SK-N-SH treated with all-trans-retinoic acid at 6 μM for 48 hours (cell line): ENCODE results near the gene GID8.

Source experiments
- ARNTL ChIP-seq: fragments of 450-650 bp; formaldehyde crosslinking; IDR thresholded peaks from 2 replicates; pipeline ENCODE4 v1.5.0; 2020; ENCODE audit warnings: low read depth, mild to moderate bottlenecking, moderate library complexity, borderline replicate concordance
- BACH2 ChIP-seq: fragments of 250-450 bp; sonication (Bioruptor Pico); IDR thresholded peaks from 2 replicates; pipeline ENCODE4 v1.9.0; 2021; ENCODE audit warnings: mild to moderate bottlenecking, borderline replicate concordance
- CREB5 ChIP-seq: fragments of 250-450 bp; sonication (Bioruptor Pico); IDR thresholded peaks from 2 replicates; pipeline ENCODE4 v1.5.1; 2020; ENCODE audit warnings: low read depth, mild to moderate bottlenecking, moderate library complexity
- GLIS3 ChIP-seq: fragments of 250-450 bp; sonication (Bioruptor Pico); IDR thresholded peaks from 2 replicates; pipeline ENCODE4 v1.5.0; 2020; ENCODE audit warnings: mild to moderate bottlenecking, moderate library complexity
- ISL1 ChIP-seq: fragments of 250-450 bp; sonication (Bioruptor Pico); IDR thresholded peaks from 2 replicates; pipeline ENCODE4 v2.1.2; 2022; ENCODE audit warnings: mild to moderate bottlenecking, moderate library complexity
- PATZ1 ChIP-seq: fragments of 250-450 bp; sonication (Bioruptor Pico); IDR thresholded peaks from 2 replicates; pipeline ENCODE4 v1.8.0; 2020; ENCODE audit warnings: mild to moderate bottlenecking, moderate library complexity, borderline replicate concordance
- POU6F1 ChIP-seq: fragments of 250-450 bp; sonication (Bioruptor Pico); IDR thresholded peaks from 2 replicates; pipeline ENCODE4 v1.8.0; 2021; ENCODE audit warnings: low read depth, mild to moderate bottlenecking, moderate library complexity, borderline replicate concordance
- RARB ChIP-seq: fragments of 250-450 bp; sonication (Bioruptor Pico); IDR thresholded peaks from 2 replicates; pipeline ENCODE4 v1.8.0; 2021; ENCODE audit warnings: mild to moderate bottlenecking, moderate library complexity
- TOX ChIP-seq: fragments of 250-450 bp; sonication (Bioruptor Pico); IDR thresholded peaks from 2 replicates; pipeline ENCODE4 v1.8.0; 2021; ENCODE audit warnings: mild to moderate bottlenecking, moderate library complexity, borderline replicate concordance
- TSHZ2 ChIP-seq: fragments of 250-450 bp; sonication (Bioruptor Pico); IDR thresholded peaks from 2 replicates; pipeline ENCODE4 v1.5.0; 2020; ENCODE audit warnings: mild to moderate bottlenecking, moderate library complexity
- ZFP3 ChIP-seq: fragments of 250-450 bp; sonication (Bioruptor Pico); IDR thresholded peaks from 2 replicates; pipeline ENCODE4 v1.5.0; 2020; ENCODE audit warnings: mild to moderate bottlenecking, moderate library complexity
- ZNF8 ChIP-seq: fragments of 450-650 bp; formaldehyde crosslinking; IDR thresholded peaks from 2 replicates; pipeline ENCODE4 v1.5.0; 2020; ENCODE audit warnings: mild to moderate bottlenecking, moderate library complexity

- TF ChIP-seq CREB5 (CRISPR knock-in tag): no peak
- no peak for TF ChIP-seq GLIS3 (CRISPR knock-in tag)
- no peak for TF ChIP-seq TSHZ2 (CRISPR knock-in tag)
- no peak for TF ChIP-seq ISL1 (CRISPR knock-in tag)
- no peak for TF ChIP-seq ARNTL (CRISPR knock-in tag)
- no peak for TF ChIP-seq BACH2 (CRISPR knock-in tag)
- no peak for TF ChIP-seq TOX (CRISPR knock-in tag)
- no peak for TF ChIP-seq RARB (CRISPR knock-in tag)
- TF ChIP-seq PATZ1 (CRISPR knock-in tag): no peak
- TF ChIP-seq ZFP3 (CRISPR knock-in tag): no peak
- TF ChIP-seq ZNF8: no peak
- TF ChIP-seq POU6F1: no peak
Observed at GRCh38 chr20:62985444-62985778, 47.5 kb downstream of the GID8 start.
